GM19240 (cell line): ENCODE data around the gene SLC66A2.

Experiments used
- DNase-seq: peaks from one replicate; pipeline ENCODE4 v3.0.0; 2011; ENCODE audit warnings: low spot score; ENCODE audit not compliant: insufficient read length

The SLC66A2 gene

DNA sequence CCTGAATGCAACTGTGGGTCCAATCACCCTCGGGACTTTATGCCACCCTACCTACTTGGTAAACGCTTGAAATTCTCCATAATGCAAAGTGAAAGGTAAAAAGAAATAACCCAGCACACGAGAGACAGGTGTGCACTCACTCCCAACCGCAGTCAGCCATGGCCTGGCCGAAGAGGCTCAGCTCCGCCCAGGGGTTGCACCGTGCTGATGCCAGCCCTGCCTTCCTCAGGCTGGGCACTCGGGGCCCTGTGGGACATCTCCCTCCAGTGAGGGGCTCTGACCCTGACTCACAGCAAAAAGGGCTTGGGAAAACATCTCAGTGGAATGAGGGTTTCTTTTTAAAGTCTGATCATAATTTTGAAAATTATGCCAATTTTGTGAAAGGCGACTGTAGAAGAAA, 13.3 kb downstream of the SLC66A2 start:
- no peak for DNase-seq

DNA sequence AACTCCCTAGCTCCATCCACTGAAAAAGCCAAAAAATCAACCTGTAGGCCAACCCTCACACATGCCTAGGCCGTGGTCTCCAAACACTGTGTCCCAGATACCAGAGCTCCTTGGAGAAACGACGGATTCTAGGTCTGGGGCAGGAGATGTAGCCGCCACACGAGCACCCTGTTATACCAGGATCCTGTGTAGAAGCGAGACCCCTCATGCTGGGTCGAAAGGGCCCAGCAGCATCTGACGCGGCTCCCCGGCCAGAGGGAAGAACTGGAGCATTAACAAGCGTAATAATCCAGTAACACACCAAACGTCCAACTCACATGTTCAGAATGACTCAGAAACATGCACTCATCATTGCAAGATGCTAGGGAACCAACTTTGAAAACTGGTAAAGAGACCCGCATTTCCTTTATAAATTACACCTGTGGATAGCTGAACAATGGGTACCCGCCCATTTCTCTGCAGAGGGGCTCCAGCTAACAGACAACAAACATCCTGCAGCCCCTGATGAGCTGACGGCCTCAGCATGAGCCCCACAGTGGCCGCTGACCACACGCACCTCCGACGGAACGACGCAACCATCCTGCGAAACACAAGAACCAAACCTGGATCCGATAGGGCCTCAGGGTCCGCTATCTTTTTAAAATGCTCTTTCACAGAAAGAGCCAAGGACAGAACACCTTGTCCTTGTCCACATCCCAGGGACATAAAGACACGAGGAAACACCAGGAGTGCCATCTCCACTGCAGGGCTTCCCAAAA, 14.2 kb downstream of the SLC66A2 start:
- no peak for DNase-seq

DNA sequence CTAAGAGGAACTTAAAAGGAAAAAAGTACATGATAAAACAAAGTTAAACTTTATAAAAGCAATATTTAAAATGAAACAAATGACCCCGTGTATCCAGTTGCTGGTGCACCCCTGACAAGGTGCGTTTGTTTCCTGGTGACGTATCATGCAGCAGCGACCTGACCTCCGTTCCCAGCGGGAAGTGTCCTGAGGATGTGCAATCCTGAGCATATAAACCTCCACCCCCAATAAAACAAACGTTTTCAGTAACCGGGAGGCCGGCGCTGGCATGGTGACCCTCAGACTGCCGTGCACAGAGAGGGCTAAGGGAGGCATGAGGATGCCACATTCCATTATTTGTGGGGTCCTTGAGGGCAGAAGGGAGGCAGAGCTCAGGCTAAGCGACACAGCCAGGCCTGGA, 14.8 kb downstream of the SLC66A2 start:
- no peak for DNase-seq

DNA sequence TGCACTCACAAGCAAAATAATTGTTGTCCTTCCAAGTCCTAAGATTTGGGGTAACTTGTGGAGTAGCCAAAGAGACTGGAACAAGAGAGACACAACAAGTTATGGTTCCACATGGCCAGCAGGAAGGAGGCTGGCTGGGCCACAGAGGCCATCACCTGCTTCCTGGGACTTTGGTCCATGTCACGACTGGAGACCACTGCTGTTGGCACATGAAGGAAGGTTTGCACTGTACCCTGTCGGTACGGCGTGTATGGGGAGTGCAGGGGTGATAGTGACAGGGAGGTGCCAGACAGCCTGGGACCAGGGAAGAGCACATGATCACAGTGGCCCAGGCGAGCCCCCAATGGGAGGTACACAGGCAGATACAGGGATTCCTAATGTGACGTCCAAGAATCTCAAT, 15.5 kb downstream of the SLC66A2 start:
- no peak for DNase-seq

DNA sequence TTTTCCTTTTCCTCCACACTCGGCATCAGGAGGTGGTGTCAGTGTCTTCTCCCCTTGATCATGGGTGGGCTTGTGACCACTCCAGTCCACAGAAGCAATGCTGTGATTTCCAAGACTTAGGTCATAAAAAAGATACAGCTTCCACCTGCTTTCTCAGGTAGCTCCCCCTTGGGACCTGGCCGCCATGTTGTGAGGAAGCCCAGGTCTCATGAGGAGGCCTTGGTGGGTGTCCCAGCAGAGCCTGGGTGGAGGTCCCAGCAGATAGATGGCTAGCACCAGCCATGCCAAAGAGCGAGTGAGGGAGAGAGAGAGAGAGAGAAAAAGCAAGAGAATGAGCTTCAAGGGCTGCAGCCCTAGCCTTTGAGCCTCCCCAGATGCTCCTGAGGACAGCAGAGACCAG, 16.0 kb downstream of the SLC66A2 start:
- DNase-seq = no peak

DNA sequence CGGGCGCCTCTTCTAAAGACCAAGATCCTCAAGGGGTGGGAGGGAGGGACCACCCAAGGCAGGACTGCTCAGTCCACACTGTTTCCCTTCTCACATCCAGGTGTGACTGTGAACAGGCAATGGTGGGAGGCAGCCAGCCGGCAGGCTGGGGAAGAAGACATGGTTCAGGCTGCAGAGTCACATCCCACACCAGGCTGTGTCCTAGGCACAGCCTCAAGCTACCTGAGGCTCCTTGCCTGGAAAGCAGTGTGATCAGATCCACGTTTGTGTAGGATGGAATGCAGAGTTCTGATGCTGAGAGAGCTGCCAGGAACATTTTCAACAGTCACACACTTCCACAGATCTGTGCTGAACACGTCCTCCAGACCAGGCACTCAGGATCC, 16.4 kb downstream of the SLC66A2 start:
- DNase-seq = no peak

DNA sequence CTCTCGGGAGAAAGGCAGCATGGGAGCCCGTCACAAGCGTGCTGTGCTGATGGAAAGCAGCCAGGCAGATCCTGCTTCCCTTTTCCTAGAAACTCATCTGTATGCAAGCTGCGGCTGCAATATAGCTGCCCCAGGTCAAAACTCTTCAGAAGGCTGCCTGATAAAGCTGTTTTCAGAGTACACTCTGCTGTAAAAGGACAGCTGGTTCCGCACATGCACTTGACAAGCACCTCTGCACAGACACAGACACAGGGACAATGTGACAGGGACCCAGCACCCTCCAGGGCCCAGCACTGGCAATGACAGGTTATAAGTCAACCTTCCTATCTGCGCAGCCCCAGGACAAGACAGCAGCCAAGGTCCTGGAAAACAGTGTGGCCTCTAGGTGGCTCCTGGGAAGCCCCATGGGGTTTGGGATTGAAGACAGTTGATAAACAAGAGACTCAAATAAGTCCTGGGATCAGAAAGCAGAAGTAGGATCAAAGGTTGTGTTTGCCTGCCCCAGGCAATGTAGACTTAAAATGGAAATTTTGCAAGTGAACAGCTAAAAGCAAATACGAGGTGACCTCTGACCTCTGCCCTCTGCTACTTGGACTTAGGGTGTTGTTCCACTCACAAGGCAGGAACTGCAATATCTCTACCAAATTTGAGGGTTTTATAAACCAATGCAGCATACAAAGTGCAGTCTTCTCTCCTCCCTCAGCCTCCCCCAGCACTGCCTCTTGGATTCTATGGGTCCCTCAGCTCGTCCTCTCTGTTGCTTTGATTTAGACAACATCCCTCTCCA, 16.9 kb downstream of the SLC66A2 start:
- DNase-seq = no peak

DNA sequence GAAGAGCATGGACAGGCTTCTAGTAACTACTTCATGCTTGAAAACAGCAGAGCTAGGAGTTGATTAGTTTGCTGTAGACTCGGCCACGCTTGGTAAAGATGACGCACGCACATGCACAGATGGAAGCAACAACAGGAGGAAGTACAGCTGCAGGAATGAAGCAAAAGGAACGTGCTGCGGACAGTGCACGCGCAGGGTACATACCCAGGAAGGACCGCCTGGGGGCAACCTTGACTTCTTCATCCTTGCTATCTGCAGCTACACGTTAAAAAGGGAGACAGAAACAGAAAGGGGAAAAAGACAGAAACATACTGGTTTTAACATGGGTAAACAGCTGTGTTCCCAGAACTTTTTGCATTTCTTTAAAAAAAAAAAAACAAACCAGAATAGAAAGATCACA, 17.7 kb downstream of the SLC66A2 start:
- no peak for DNase-seq

DNA sequence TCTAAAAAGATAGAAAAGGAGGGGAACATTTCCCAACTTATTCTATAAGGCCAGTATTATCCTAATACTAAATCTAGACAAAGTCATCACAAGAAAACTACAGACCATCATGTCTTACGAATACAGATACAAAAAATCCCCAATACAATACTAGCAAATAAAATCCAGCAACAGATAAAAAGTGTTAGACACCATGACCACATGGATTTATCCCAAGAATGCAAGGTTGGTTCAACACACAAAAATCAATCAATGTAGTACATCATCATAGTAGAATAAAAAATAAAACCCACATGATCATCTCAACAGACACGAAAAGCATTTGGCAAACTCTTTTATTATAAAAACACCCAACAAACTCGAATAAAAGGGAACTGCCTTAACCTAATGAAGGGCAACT, 18.5 kb downstream of the SLC66A2 start:
- DNase-seq = no peak

DNA sequence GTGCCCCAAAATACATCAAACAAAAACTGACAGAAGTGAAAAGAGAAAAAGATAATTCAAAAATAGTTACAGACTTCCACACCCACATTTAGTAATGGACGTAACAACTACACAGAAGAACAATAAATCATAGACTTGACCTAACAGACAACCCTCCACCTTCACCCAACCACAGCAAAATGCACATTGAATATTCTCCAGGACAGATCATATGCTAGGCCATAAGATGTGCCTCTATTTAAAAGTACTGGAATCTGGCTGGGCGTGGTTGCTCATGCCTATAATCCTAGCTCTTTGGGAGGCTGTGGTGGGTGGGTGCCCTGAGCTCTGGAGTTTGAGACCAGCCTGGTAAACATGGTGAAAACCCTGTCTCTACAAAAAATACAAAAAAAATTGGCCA, 20.0 kb downstream of the SLC66A2 start:
- no peak for DNase-seq

DNA sequence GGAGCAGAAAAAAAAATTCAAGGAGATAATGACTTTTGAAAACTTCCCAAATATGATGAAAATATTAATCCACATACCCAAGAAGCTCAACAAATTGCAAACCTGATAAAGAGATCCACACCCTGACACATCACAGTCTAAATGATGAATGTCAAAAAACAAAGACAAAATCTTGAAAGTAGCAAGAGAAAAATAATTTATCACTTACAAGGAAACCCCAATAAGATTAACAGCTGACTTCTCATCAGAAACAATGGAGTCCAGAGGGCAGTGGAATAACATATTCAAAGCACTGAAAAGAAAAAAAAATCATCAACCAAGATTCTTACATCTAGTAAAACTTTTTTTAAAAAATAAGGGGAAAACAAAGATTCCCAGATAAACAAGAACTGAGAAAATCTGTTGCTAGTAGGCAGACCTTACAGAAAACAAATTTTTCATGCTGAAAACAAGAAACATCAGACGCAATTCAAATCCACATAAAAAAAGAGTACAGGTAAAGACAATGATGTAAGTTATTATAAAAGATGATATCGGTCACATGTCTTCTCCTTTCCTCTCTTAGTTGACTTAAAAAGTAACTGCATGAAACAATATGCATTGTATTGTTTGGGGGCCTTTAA, 21.3 kb downstream of the SLC66A2 start:
- no peak for DNase-seq

DNA sequence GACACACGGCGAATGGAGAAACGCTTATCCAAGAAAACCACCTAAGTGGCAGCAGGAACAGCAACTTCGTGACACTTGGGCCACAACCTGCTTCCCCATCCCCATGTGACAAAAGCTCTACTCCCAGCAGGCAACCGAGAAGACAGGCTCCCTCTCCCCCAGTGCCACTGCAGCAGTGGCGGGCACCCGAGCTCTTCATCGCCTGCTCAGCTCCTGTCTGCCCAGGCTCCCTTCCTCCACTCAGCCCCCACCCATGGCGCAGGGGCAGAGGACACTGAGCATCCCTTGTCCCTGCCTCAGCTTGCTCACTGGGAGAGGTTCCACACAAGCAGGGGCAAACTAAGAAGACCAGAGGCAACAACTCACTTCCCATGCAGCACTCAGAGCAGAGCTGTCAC, 22.9 kb downstream of the SLC66A2 start:
- DNase-seq = no peak

DNA sequence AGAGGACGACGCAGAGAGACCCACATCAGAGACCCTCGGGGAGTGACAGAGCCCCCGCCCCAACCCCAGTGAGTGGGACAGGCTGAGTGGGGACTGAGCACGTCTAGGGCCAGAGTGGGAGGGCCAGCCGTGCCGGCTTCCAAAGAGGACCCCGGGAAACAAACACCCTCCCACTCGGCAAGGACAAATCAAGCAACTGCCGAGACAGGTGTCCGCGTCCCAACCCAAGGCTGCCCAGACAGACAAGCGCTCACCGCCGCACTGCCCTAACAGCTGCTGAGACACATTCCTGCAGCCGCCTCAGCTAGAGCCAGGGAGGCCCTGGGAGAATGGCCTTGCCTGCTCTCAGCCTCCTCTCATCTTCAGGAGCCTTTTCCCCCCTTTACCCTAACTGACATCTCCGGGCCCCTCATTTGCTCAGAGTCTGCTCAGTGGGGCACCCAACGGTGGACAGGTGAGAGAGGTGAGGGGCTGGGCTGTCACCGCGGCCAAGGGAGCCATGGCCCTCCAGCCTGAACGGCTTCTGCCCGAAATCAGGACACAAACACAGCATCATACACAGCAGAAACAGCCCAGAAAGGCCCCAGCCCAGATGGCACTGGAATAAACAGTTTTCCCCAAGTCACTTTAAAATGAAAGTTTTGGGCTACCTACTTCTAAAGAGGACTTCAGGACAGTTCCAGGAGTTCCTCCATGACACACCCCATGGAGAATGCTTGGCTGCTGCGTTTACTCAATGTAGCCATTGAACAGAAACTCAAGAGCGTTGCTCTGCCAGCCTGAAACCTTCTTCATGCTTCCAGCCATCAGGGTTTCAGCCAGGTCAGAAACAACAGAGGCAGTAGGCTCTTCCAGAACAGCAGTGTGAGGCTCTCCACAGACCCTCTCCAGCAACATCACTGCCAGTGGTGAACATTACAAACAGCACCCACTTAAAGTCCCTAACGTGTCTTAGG, 23.6 kb downstream of the SLC66A2 start:
- DNase-seq = no peak

DNA sequence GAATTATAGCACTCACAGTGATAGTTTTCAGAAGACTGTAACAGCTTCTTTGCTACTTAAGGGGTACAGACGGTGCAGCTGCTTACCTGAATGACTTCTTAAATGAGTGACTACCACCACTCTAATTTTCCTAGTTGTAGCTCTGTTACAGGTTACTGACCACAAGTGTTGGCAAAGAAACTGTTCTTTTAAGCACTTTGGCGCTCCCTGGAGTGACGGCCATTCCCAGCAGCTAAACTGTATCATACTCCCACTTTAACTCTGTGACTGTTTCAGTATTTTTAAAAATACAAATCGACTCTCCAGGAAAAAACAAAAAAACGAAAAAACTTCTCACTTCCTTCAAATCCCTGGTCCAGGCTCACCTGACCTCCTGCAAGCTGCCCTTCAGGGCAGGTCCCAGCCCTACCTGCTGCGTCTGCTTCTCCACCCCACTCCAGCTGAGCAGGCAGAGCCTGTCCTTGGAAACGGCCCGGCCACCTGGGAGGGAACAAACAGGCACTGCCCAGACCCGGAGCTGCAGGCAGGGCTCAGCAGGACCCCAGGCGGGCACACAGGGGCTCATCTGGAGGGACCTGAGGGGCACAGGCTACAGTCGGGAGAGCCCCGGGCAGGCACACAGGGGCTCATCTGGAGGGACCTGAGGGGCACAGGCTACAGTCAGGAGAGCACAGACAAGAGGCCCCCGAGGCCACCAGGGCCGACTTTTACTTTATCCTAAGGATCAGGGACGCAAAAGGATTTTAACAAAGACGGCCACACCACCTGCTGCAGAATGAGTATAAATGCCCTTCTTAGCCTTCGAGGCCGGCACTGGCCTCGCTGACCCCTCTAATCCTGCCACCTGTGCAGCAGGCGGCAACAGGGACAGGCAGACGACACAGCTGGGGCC, 24.5 kb downstream of the SLC66A2 start:
- DNase-seq = no peak

DNA sequence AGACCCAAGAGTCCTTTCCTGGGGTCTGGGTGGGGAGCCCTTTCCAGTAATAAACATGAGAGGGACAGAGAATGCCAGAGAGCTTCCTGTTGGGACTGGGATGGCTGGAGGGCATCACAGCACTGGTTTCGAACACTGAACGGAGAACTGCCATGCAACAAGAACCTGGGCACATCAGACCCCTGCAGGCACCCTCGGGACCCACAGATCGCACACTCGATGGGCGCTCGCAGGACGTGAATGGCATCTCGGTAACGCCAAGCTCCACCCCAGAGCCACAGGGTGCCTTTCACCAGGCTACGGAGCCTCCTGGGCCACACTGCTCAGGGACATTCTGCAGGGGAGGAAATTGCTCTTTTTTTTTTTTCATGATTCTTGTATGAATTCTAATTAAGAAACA, 25.1 kb downstream of the SLC66A2 start:
- no peak for DNase-seq

DNA sequence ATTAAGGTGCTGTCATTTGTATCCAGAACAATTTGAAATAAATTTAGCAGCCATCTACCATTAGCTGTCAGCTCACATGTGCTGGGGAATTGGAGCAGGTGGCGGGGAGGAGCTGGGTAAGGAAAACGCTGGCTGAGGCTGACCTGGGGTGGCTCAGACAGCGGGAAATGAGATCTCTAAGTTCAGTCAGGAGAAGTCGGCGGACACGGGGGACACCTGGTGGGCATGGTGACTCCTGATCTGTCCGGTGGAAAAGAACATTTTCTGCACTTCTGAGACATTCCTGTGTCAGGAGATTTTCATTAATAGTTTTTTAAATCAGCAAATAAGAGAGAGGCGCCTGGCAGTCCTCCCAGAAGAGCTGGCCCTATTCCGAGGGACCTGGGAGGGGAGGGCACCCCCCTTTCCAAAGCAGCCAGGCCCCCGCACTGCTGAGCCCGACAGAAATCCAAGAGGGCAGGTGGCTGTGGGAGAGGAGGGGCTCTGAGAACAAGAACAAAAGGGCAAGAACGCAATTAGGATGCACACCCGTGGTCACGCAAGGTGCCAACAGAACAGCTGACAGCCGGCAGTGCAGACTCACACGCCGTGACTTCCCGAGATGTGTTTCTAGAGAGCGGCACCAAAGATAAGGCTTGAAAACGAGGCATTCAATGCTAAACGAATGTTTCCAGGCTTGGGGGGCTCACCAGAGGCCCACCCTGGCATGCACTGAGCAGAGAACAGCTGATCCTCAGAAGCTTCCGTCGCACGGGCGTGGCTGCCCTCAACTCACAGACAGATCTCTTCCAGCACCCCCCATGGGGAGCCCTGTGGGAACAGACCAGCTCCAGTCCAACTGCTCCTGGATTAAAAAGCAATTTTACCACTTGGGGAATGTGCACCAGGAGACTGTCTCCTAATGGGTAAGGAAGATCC, 26.4 kb downstream of the SLC66A2 start:
- DNase-seq = no peak

DNA sequence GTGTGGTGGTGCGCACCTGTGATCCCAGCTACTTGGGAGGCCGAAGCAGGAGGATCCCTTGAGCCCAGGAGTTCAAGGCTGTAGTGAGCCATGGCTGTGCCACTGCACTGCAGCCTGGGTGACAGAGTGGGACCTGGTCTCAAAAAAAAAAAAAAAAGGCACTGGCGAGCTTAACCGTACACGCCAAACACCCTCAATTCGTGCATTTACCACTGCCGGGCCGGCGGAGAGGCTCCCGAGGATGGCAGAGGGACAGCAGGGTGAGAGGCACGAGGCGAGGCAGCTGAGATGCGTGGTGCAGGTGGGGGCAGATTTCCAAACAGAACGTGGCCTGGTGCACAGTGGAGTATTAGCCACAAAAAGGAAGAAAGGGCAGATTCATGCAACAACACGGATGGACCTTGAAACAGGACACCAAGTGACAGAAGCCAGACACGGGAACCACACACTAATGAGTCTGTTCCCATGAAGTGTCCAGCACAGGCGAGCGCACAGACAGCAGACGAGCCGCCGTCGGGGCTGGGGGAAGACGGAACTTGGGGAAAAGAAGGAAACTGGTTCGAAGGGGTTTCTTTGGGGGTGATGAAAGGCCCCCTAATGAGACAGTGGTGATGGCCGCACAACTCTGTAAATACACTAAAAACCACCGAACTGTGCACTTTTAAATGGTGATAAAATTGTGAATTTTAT, 27.4 kb downstream of the SLC66A2 start:
- no peak for DNase-seq

DNA sequence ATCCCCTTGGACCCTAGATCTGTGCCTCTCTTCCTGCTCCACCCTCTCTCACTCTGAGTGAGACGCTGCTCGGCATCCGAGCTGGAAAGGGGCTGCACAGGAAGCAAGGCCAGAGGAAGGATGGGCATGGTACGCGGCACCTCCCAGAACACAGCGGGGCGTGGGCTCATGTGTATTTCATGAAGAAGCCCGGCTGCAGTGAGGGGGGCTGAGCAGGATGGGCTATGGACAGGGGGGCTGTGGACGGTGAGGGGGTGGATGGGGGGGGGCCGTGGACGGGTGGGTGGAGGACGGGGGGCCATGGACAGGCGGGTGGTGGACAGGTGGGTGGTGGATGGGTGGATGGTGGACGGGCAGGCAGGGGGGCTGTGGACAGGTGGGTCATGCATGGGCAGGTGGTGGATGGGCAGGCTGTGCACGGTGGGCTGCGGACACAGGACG, 28.5 kb downstream of the SLC66A2 start:
- no peak for DNase-seq
